ENCODE results near the gene FAM219A.
"Not testable (repeated sequence)": the region's sequence is repeated elsewhere in the genome, so short reads cannot be mapped to it uniquely, and the experiment has no call there.

The FAM219A gene

GRCh38 chr9:34496149-34496712, 37.9 kb upstream of the FAM219A start:
- no peak overlapping the region for H3K27ac Mint-ChIP-seq
- peaks cover 49 to 63% of the 10 kb centered on the region in 2 donors for H3K27me3 Mint-ChIP-seq
- DNase-seq (no peak), ATAC-seq (replicated peaks) (no peak)
- H3K36me3 Mint-ChIP-seq = no peaks in the 10 kb centered on the region
- peaks cover 0 to 1% of the 10 kb centered on the region in 2 donors for H3K9me3 Mint-ChIP-seq
- no peak overlapping the region for H3K4me3 Mint-ChIP-seq
- H3K4me1 Mint-ChIP-seq = peaks cover 2 to 4% of the 10 kb centered on the region in 2 donors

- no peaks in the 10 kb centered on the region for H3K36me3 Mint-ChIP-seq
- ATAC-seq (replicated peaks) (no peak), DNase-seq (no peak)
- H3K9me3 Mint-ChIP-seq = peaks cover 0 to 1% of the 10 kb centered on the region in 2 donors
- H3K27ac Mint-ChIP-seq = no peak overlapping the region
- H3K27me3 Mint-ChIP-seq = peaks cover 56 to 62% of the 10 kb centered on the region in 2 donors
- no peaks in the 10 kb centered on the region for H3K4me1 Mint-ChIP-seq
- no peak overlapping the region for H3K4me3 Mint-ChIP-seq
These were observed 35.7 kb upstream of the FAM219A start for GRCh38 chr9:34493972-34494535.

- no peak for DNase-seq
- H3K27ac Mint-ChIP-seq = no peak overlapping the region
- ATAC-seq (replicated peaks) = no peak
- H3K36me3 Mint-ChIP-seq = no peaks in the 10 kb centered on the region
- H3K4me1 Mint-ChIP-seq = no peaks in the 10 kb centered on the region
- H3K9me3 Mint-ChIP-seq = peaks cover 0 to 1% of the 10 kb centered on the region in 2 donors
- H3K27me3 Mint-ChIP-seq = peaks cover 60 to 68% of the 10 kb centered on the region in 2 donors
- no peak overlapping the region for H3K4me3 Mint-ChIP-seq
These were observed 33.7 kb upstream of the FAM219A start for GRCh38 chr9:34492051-34492450.

DNA sequence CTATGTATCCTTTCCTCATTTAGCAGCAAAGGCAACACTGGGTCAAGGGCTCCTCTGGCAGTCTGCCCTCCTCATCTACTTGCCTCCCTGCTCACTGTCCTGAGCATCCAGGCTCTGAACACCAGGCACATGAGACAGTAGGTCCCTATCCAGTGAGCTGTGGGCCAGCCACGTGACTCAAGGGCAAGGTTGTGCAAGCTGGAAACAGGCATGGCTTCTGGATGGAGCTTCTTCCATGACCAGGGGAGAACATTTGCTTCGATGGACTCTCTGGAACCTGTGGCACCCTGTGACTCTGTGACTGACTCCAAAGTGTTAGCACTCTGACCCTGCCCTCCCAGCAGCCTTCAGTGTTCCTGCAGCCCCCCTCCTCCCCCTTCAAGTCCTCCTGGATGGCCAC, 33.2 kb upstream of the FAM219A start:
- H3K4me3 Mint-ChIP-seq = no peak overlapping the region
- H3K27me3 Mint-ChIP-seq = peaks cover 58 to 71% of the 10 kb centered on the region in 2 donors
- no peak overlapping the region for H3K27ac Mint-ChIP-seq
- no peaks in the 10 kb centered on the region for H3K36me3 Mint-ChIP-seq
- H3K9me3 Mint-ChIP-seq = peaks cover 0 to 1% of the 10 kb centered on the region in 2 donors
- H3K4me1 Mint-ChIP-seq = peaks cover 2 to 3% of the 10 kb centered on the region in 2 donors
- ATAC-seq (replicated peaks) (no peak), DNase-seq (no peak)

DNA sequence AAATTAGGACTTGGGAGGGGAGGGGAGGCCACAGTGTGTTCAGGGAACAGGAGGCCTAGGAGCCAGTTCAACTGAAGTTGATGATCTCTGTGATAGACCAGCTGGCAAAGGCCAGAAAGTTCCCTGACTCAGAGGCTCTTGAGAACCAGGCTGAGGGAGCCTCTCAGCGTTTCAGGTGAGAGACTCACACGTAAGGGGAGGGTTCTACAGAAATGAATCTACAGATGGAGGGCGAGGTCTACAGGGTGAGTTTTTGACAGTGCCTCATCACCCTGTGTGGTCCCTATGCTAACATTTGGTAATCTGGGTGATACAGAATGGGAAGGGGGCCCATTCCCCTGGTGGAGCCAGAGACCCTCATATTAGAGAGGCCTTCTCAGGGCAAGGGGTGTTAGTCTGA, 32.4 kb upstream of the FAM219A start:
- Mint-ChIP-seq H3K9me3 (peaks cover 0 to 1% of the 10 kb centered on the region in 2 donors), H3K27ac (no peak overlapping the region), H3K4me3 (no peak overlapping the region), H3K4me1 (peaks cover 3 to 6% of the 10 kb centered on the region in 2 donors), H3K36me3 (no peaks in the 10 kb centered on the region), H3K27me3 (peaks cover 51 to 74% of the 10 kb centered on the region in 2 donors)
- ATAC-seq (replicated peaks) (no peak), DNase-seq (no peak)

DNA sequence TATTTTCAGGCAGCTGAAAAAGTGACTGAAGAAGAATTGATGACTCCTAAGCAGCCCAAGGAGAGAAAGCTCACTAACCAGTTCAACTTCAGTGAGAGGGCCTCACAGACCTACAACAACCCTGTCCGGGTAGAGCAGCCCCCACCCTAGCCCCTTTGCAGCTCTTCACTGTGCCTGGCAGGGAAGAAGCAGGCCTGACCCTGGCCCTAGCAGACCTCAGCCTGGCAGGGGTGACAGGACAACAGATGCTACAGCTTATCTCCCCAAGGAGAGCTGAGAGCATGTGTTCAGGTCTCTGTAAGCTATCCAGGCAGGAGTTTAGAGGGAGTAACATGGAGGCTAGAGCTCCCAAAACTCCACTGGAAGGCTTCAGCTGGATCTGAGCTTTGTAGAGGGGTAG, 32.0 kb upstream of the FAM219A start:
- ATAC-seq (replicated peaks) = no peak
- no peak for DNase-seq
- Mint-ChIP-seq H3K9me3 (peaks cover 0 to 1% of the 10 kb centered on the region in 2 donors), H3K4me3 (no peak overlapping the region), H3K27ac (no peak overlapping the region), H3K36me3 (no peaks in the 10 kb centered on the region), H3K4me1 (peaks cover 3 to 6% of the 10 kb centered on the region in 2 donors), H3K27me3 (peaks cover 50 to 74% of the 10 kb centered on the region in 2 donors)

DNA sequence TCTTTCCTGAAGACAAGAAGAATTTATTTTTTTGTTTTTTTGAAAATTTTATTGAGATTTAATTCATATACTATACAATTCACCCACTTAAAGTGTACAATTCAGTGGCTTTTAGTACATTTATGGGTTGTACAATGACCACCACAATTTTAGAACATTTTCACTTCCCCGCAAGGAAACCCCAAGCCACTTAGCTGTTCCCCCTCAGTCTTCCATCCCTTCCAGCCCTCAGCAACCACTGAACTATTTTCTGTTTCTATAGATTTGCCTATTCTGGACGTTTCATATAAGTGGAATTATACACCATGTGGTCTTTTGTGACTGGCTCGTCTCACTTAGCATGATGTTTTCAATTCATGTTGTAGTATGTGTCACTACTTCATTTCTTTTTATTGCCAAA, 28.2 kb upstream of the FAM219A start:
- peaks cover 3 to 6% of the 10 kb centered on the region in 2 donors for H3K4me1 Mint-ChIP-seq
- no peak overlapping the region for H3K27ac Mint-ChIP-seq
- no peaks in the 10 kb centered on the region for H3K9me3 Mint-ChIP-seq
- no peaks in the 10 kb centered on the region for H3K36me3 Mint-ChIP-seq
- H3K27me3 Mint-ChIP-seq = peaks cover 23 to 47% of the 10 kb centered on the region in 2 donors
- DNase-seq = no peak
- peak; percentile 73 for ATAC-seq (replicated peaks)
- H3K4me3 Mint-ChIP-seq = no peak overlapping the region

DNA sequence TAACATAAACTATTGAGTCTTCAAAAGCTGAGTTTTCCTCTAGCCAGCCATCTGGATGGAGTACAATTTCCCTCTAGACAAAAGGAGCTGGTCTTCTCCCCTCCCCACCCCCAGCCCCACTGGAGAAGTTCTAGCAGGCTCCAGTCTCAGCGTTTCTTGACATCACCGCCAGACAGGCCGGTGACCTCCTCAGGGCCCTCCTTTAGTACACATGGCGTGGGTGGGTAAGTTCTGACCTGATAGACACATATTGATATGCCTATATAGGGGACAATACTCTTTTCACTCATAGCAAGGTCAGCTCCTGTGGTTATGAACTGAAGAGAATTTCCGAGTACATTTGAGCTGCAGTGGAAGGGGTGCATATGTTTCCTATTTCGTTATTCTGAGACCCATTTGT, 27.5 kb upstream of the FAM219A start:
- peaks cover 18 to 43% of the 10 kb centered on the region in 2 donors for H3K27me3 Mint-ChIP-seq
- no peak overlapping the region for H3K27ac Mint-ChIP-seq
- peaks cover 3 to 6% of the 10 kb centered on the region in 2 donors for H3K4me1 Mint-ChIP-seq

DNA sequence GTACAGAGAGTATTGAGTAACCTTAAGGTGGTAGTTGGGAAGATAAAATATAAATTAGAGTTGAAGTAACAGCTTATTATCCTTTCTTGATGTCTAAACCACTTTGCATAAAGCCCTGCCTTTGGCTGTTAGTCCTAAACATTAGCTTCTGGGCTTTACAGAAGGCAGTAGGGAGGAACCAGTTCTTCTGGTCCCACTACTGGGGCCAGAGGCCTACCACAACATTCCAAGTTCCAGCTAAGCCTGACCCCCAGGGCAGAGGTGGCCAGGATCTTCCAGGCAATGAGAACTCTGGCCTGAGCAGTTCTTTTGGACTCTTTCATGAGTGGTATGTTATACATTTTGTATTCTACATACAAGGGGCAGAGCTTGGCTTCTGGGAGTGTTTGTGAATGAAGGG, 26.3 kb upstream of the FAM219A start:
- Mint-ChIP-seq H3K4me1 (peaks cover 3 to 6% of the 10 kb centered on the region in 2 donors), H3K27ac (no peak overlapping the region)

More for the DNA sequence above, 27.5 kb upstream of the FAM219A start:
- no peaks in the 10 kb centered on the region for H3K36me3 Mint-ChIP-seq
- no peak overlapping the region for H3K4me3 Mint-ChIP-seq
- ATAC-seq (replicated peaks) (no peak), DNase-seq (no peak)
- H3K9me3 Mint-ChIP-seq = no peaks in the 10 kb centered on the region

DNA sequence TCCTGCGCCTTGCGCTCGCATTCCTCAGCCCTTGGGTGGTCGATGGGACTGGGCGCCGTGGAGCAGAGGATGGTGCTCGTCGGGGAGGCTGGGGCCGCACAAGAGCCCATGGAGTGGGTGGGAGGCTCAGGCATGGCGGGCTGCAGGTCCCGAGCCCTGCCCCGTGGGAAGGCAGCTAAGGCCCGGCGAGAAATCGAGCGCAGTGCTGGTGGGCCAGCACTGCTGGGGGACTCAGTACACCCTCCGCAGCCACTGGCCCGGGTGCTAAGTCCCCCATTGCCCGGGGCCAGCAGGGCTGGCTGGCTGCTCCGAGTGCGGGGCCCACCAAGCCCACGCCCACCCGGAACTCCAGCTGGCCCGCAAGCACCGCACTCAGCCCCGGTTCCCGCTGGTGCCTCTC, 24.4 kb upstream of the FAM219A start:
- not testable (repeated sequence) for H3K27ac Mint-ChIP-seq; H3K4me1 Mint-ChIP-seq; ATAC-seq (replicated peaks); H3K36me3 Mint-ChIP-seq; H3K9me3 Mint-ChIP-seq; H3K4me3 Mint-ChIP-seq; DNase-seq
- peaks cover 14 to 16% of the 10 kb centered on the region in 2 donors for H3K27me3 Mint-ChIP-seq

More for the DNA sequence above, 26.3 kb upstream of the FAM219A start:
- H3K4me3 Mint-ChIP-seq = no peak overlapping the region
- DNase-seq (no peak), ATAC-seq (replicated peaks) (no peak)
- H3K9me3 Mint-ChIP-seq = no peaks in the 10 kb centered on the region
- H3K36me3 Mint-ChIP-seq = no peaks in the 10 kb centered on the region
- H3K27me3 Mint-ChIP-seq = peaks cover 12 to 32% of the 10 kb centered on the region in 2 donors

DNA sequence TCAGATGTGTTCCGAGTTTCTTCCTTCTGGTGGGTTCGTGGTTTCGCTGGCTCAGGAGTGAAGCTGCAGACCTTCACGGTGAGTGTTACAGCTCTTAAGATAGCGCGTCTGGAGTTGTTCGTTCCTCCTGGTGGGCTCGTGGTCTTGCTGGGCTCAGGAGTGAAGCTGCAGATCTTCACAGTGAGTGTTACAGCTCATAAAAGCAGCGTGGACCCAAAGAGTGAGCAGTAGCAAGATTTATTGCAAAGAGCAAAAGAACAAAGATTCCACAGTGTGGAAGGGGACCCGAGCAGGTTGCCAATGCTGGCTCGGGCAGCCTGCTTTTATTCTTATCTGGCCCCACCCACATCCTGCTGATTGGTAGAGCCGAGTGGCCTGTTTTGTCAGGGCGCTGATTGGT, 23.2 kb upstream of the FAM219A start:
- H3K27me3 Mint-ChIP-seq = peaks cover 11% of the 10 kb centered on the region in 2 donors
- H3K4me1 Mint-ChIP-seq; DNase-seq; H3K4me3 Mint-ChIP-seq; H3K36me3 Mint-ChIP-seq; H3K9me3 Mint-ChIP-seq; H3K27ac Mint-ChIP-seq; ATAC-seq (replicated peaks): not testable (repeated sequence)

GRCh38 chr9:34479431-34479866, 21.1 kb upstream of the FAM219A start:
- Mint-ChIP-seq H3K4me1 (no peaks in the 10 kb centered on the region), H3K27me3 (peaks cover 13 to 19% of the 10 kb centered on the region in 2 donors), H3K9me3 (no peaks in the 10 kb centered on the region), H3K4me3 (no peak overlapping the region), H3K36me3 (no peaks in the 10 kb centered on the region), H3K27ac (no peak overlapping the region)
- no peak for ATAC-seq (replicated peaks)
- DNase-seq = no peak

DNA sequence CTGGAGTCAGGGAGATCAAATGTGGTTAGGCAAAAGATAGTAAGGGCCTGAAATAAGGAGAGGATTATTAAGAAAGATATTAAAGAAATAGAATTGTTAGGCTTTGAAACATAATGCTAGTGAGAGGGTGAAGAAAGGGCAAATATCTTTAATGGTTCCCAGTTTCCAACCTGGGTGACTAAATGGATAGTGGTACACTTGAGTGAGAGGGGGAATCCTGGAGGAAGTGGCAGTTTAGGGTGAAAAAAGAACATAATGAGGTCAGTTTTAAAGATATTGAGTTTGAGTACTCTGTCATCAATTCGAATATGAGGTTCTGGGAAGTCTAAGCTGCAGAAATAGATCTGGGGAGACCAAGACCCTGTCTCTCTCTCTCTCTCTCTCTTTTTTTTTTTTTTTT, 19.2 kb upstream of the FAM219A start:
- DNase-seq (no peak), ATAC-seq (replicated peaks) (no peak)
- no peaks in the 10 kb centered on the region for H3K36me3 Mint-ChIP-seq
- H3K4me1 Mint-ChIP-seq = no peaks in the 10 kb centered on the region
- no peak overlapping the region for H3K4me3 Mint-ChIP-seq
- H3K27me3 Mint-ChIP-seq = peaks cover 13 to 19% of the 10 kb centered on the region in 2 donors
- H3K9me3 Mint-ChIP-seq = no peaks in the 10 kb centered on the region
- no peak overlapping the region for H3K27ac Mint-ChIP-seq

DNA sequence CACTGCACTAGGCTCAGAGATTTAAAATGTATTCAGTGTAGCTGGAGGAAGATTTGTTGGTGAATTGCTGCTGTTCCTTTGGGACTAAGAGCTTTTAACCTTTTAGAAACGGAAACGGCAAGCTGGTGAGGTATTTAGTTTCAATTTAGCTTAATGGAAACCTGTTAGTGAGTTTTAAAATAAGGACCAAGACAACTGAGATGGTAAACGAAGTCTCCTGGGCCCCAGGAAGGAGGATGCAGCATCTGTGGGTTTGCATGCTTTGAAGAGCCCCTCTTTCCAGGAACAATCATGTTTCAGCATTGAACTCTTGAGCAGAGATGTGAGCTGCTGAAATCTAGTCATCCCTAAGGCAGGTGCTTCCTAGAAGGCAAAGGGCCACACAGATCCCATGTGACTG, 16.7 kb upstream of the FAM219A start:
- no peaks in the 10 kb centered on the region for H3K36me3 Mint-ChIP-seq
- H3K27ac Mint-ChIP-seq = no peak overlapping the region
- H3K27me3 Mint-ChIP-seq = peaks cover 13 to 18% of the 10 kb centered on the region in 2 donors
- no peaks in the 10 kb centered on the region for H3K4me1 Mint-ChIP-seq
- no peak overlapping the region for H3K4me3 Mint-ChIP-seq
- ATAC-seq (replicated peaks) (no peak), DNase-seq (no peak)
- H3K9me3 Mint-ChIP-seq = no peaks in the 10 kb centered on the region

GRCh38 chr9:34465468-34465867, 7.1 kb upstream of the FAM219A start:
- DNase-seq (no peak), ATAC-seq (replicated peaks) (no peak)
- no peak overlapping the region for H3K4me3 Mint-ChIP-seq
- peaks cover 14 to 24% of the 10 kb centered on the region in 2 donors for H3K27me3 Mint-ChIP-seq
- no peak overlapping the region for H3K27ac Mint-ChIP-seq
- no peaks in the 10 kb centered on the region for H3K36me3 Mint-ChIP-seq
- H3K9me3 Mint-ChIP-seq = no peaks in the 10 kb centered on the region
- H3K4me1 Mint-ChIP-seq = no peaks in the 10 kb centered on the region

All from stimulated activated naive B cell treated with anti-CD40 and anti-IgM and Interleukin-4, amounts not matched to agents 10 μg/mL and 1 μg/mL and 100 μg/mL, for 72 hours (primary cell).